ENCODE data around the gene JPH3.

Gene JPH3

GRCh38 chr16:87602821-87603683, 744 bp downstream of the JPH3 start:
- no peak for DNase-seq

GRCh38 chr16:87603684-87604633, 1.7 kb downstream of the JPH3 start:
- no peak for DNase-seq

- DNase-seq = no peak
Measured at GRCh38 chr16:87604634-87605111, 2.4 kb downstream of the JPH3 start.

- DNase-seq = no peak
Measured at GRCh38 chr16:87607223-87607622, 4.9 kb downstream of the JPH3 start.

DNA sequence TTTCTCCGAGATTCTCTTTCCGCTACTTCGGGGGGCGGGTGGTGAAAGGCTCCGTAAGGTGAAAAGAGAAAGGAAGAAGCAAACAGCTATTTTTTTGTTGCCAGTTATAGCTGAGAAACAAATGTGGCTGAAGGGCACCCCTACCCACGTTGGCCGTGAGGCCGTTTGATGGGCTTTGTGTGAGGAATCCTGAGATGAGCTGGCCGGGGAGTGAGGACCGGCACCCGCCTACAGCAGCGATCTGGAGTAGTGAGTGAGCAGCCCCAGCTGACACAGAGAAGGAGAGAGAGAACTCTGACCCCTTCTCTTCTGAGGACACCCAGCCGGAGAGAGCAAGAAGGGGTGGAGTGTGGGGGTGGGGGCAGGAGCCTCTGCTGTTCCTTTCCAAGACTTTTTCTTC, 5.6 kb downstream of the JPH3 start:
- DNase-seq = no peak

DNA sequence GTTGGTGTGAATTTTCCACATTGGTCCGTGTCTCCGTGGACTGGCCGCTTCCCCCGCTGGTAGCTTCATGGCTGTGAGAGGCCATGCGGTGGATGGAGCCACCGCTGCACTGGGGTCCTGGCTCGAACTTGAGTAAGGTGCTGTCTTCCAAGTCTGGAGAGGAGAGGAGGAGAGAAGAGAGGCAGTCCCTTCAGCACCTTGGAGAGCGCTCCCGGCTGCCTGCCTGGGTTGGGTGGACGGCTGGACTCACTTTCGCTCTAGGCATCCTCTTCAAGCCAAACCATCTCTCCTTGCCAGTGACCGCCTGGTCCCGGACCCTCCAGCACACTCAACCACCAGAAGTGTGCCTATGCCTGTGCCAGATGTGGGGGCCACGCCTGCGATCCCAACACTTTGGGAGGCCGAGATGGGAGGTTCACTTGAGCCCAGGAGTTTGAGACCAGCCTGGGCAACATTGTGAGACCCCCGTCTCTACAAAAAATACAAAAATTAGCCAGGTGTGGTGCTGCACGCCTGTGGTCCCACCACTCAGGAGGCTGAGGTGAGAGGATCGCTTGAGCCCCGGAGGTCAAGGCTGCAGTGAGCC, 6.2 kb downstream of the JPH3 start:
- DNase-seq = no peak

DNA sequence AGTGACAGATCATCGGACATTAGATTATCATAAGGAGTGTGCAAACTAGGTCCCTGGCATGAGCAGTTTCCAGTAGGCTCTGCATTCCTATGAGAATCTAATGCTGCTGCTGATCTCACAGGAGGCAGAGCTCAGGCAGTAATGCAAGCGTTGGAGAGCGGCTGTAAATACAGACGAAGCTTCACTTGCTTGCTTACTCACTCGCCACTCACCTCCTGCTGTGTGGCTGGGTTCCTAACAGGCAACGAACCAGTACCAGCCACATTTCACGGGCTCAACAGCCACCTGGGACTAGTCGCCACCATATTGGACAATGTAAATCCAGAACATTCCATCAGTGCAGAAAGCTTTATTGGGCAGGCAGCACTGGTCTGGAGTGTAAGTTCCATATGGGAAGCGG, 7.7 kb downstream of the JPH3 start:
- no peak for DNase-seq

GRCh38 chr16:87611456-87611855, 9.1 kb downstream of the JPH3 start:
- no peak for DNase-seq

DNA sequence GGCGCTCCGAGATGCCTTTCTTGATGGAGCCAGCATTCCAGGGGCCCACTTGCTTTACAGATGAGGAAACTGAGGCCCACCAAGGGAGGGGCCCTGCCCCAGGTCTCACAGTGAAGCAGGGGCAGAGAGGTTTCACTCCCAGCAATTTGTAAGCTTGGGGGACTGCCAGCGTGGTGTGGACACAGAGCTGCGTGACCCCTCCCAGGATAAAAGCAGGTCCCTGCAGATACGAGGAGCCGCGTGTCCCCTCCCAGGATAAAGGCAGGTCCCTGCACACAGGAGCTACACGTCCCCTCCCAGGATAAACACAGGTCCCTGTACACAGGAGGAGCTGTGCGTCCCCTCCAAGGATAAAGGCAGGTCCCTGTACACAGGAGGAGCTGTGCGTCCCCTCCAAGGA, 11.7 kb downstream of the JPH3 start:
- DNase-seq = no peak

GRCh38 chr16:87615621-87616041, 13.3 kb downstream of the JPH3 start:
- no peak for DNase-seq

DNA sequence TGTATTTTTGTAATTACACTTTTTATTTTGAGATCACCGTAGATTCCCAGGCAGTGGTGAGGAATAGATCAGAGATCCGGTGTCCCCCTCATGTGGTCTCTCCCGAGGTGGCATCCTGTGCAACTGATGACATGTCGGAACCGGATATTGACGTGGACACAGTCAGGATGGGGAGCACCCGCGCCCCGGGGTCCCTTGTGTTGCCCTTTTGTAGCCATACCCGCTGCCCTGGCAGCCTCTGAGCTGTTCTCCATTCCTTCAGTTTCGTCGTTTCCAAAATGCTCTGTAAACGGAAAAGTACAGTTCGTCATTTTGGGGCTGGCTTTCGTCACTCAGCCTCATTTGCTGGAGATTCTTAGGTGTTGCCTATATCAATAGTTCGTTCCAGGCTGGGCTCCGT, 14.2 kb downstream of the JPH3 start:
- DNase-seq = no peak

DNA sequence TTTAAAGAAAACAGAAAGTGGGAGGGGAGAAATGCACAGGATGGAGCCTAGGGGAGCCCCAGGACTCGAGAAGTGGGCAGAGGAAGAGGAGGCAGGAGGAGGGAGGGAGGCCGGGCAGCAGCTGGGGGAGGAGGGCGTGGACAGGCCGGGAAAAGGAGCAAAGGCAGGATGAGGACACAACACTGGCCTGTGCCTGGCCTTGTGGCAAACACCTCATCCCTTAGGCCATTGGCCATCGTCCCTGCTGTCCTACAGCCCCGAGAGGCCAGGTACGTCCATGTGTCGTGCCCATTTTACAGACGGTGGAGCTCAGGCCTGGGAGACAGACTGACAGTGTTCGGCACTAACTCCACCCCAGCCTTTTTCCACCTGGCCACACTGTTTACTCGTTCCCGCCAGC, 15.9 kb downstream of the JPH3 start:
- DNase-seq = no peak

GRCh38 chr16:87619360-87620200, 17.3 kb downstream of the JPH3 start:
- DNase-seq = no peak

DNA sequence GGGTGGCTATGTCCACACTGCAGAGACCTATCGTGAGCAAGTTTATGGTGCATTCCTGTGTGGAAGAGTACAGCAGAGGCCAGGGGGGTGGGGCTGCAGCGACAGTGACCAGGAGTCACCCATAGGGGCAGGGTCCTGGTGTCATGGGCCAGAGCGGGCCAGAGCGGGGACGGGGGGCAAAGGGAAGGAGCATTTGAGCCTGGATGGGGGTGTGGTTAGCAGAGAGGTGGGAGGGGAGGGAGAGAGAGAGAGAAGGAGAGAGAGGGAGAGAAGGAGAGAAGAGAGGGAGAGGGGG, 17.8 kb downstream of the JPH3 start:
- DNase-seq = no peak

GRCh38 chr16:87621550-87621829, 19.2 kb downstream of the JPH3 start:
- no peak for DNase-seq

GRCh38 chr16:87621976-87622713, 19.8 kb downstream of the JPH3 start:
- DNase-seq = no peak

DNA sequence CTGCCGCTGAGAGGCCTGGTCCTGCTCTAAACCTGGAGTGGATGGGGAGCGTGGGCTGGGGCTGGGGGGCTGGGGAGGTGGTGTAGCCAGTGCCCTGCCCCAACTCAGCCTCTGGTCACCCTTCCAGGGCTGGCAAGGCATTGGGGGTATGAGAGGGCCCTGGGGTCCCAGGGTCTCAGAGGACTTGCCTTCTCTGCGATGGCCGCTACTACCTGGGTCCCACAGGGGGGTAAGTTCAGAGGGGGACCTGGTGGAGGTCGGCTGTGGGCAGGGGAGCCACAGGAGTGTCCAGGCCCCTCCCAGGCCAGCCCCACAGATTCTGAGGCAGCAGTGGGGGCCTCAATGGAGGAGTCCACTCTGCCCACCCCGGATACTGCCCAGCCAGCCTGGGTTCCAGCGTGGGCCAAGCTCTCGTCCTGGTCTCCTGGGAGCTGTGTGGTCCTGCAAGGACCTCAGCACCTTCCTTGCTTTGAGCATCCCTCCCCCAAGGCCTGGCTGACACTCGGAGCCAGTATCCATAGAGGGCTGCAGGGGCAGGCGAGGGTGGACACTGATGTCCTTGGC, 20.5 kb downstream of the JPH3 start:
- DNase-seq = no peak

- DNase-seq = no peak
Measured at GRCh38 chr16:87625241-87625797, 23.0 kb downstream of the JPH3 start.

DNA sequence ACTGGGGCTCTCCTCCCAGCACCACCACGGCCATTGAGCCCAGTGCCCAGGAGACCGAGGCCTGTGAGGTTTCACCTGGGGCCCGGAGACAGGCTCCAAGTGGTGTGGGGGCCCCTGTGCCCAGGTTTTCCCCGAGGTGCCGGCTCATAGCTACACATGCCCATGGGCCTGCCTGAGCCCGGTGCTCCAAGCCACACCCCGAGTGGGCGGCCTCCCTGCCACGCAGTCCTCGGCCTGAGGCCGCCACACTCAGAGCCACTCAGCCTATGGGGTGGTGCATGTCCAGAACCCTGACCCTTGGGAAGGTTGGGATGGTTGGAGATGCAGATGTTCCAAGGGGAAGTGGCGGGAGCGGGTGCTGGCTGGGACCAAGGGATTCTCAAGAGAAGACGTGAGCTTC, 24.1 kb downstream of the JPH3 start:
- no peak for DNase-seq

GRCh38 chr16:87626905-87627304, 24.6 kb downstream of the JPH3 start:
- no peak for DNase-seq

DNA sequence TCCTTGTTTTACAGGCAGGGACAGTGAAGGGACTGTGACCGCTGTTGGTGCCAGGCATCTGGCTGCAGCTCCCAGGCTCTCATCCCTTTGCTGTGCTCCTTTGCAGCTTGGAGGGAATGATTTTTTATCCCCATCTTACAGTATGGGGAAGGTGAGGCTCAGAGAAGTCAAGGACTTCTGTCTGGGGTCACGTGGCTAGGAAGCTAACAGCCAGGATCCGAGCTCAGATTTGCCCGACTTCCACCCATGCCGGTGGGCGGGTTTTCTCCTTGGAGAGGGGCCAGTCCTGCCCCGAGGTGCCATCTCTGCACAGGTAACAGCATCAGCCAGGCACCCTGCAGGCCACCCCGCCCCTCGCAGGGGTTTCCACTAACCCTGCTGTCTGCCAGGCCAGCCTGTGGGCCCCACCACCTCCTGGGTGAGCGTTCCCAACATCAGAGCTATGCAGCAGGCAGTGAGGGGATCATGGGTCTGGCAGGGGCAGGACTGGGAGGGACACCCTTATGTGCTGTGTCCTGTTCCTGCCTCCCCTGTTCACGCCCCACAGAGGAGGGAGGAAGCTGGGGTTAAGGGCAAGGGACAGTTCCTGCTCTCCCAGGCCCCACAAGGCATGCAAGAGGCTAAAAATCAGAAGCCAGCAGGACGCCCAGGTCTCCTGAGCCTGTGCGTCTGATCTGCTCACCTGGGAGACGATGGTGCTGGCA, 25.4 kb downstream of the JPH3 start:
- DNase-seq = no peak

Measured in CD4-positive, alpha-beta T cell treated with Interleukin-15 for 1 hour (primary cell).